Activated CD4-positive, CD25-positive, alpha-beta regulatory T cell treated with anti-CD3 and anti-CD28 coated beads, Interleukin-2, amount 50 U/mL, for 24 hours (primary cell): ENCODE results near the gene EYA2.
"Not testable (repeated sequence)": the region's sequence is repeated elsewhere in the genome, so short reads cannot be mapped to it uniquely, and the experiment has no call there.

Experiments used
- ATAC-seq, 2 donors: fragments of 150-1000 bp; cut with Tn5 transposase; one replicate each; pipeline ENCODE4 v1.10.0; 2021; ENCODE audit warnings: mild to moderate bottlenecking in 1 of 2, moderate library complexity in 1 of 2

EYA2 gene

GRCh38 chr20:46895906-46896242, 1.2 kb downstream of the EYA2 start:
- no peak for ATAC-seq

- no peak for ATAC-seq
Observed at GRCh38 chr20:46897328-46897880, 2.8 kb downstream of the EYA2 start.

DNA sequence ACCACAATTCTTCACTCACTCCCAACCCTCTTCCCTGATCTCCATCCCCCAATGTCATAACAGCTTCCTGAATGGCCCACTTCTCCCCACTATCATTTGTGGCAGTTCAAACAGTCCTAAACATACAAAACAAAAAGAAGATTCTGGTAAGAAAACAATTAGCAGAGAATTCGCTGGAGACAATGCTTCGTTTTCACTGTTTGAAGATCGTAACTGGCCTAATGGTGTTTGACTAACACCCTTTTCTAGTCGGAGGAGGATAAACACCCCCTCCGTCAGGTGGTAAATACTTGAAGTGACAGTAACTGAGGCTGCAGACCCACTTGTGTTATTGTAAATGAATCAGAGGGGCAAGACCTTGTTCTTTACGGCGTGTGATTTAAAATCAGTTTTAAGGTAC, 3.8 kb downstream of the EYA2 start:
- ATAC-seq, result no peak

DNA sequence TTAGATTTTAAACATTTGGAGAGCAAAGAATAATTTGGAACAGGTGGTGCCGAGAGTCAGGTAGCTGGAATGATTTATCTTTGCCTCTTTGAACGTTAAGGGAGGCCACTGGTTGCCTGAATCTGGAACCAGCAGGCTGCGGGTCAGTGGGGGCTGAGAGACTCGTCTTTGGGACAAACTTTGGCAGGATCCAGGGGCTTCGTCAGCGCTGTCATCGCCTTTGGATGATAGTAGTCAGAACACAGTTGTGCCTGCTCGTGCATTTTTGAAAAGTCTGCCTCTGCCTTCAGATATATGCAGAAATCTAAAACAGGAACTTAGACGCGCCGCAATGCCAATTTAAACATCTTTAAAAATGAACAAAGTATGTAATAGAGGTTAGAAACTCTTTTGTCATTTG, 5.0 kb downstream of the EYA2 start:
- no peak for ATAC-seq

GRCh38 chr20:46900086-46900485, 5.4 kb downstream of the EYA2 start:
- no peak for ATAC-seq

- ATAC-seq, result no peak
Observed at GRCh38 chr20:46900826-46901225, 6.2 kb downstream of the EYA2 start.

GRCh38 chr20:46901638-46902037, 7.0 kb downstream of the EYA2 start:
- no peak for ATAC-seq

- ATAC-seq, result no peak
Observed at GRCh38 chr20:46903256-46903655, 8.6 kb downstream of the EYA2 start.

DNA sequence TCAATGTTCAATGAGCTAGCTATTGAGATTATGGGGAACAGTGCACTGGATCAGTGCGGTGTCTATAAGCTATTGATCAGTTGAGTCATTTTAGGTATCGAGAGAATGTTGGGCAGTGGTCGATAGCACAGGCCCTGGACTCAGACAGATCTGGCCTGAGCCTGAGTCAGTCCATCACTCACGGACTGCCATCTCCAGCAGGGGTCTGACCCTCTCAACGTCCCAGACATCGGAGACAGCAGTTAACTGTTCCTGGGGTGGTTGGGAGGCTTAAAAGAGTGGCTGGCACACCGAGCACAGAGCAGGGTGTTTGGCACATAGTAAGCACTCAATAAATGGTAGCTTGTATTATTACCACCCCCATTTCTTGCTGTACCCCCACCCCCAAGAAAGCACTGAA, 9.3 kb downstream of the EYA2 start:
- ATAC-seq, result no peak

DNA sequence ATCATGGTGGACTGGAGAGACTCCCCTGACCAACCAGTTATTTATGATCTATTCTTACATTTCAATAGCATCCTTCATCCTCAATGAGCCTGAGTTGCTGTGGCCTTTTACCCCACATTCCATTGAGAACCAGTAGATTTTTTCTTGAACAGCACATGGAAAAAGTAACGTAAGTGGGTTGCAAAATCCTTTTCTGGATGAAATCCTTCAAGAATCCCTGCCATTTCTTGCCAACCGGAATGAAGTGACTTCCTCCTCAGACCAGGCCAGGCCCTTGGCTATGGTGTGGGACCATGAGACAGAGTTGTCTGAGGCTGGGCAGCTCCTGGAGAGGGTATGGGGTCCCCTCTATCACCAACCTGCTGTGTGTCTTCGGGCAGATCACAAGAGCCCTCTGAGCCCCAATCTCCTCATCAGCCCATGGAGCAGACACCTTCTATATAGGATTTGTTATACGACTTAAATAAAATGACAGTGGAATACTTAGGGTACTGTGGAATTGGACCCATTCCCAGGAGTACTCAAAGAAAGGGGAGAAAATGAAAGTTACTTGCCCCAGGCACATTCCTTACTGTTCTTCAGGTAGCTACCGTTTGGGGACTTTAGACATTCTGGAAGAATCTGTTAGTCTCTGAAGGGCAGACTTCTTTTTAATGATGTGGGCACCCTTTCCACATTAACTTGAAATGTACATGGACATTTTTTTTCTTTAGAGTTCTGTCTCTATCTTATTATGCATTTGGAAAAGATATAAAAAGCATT, 10.9 kb downstream of the EYA2 start:
- no peak for ATAC-seq

- no peak for ATAC-seq
Observed at GRCh38 chr20:46913329-46914044, 18.8 kb downstream of the EYA2 start.

GRCh38 chr20:46914789-46915379, 20.2 kb downstream of the EYA2 start:
- ATAC-seq, result no peak

- no peak for ATAC-seq
Observed at GRCh38 chr20:46915575-46916257, 21.1 kb downstream of the EYA2 start.

DNA sequence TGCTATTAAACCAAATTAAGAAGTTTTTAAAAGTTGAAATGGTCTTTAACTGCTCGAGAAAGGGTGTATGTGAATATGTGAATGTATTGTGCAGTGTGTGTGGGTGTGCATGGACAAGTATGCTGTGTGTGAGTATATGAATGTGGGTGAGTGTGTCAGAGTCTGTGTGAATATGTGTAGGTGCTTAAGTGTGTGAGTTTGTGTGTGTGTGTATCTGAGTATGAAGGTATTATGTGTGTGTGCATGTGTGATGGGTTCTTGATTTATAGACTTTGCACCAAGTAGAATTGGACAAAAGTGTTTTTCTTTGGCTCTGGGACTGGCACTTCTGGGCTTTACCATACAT, 21.6 kb downstream of the EYA2 start:
- ATAC-seq, result no peak

DNA sequence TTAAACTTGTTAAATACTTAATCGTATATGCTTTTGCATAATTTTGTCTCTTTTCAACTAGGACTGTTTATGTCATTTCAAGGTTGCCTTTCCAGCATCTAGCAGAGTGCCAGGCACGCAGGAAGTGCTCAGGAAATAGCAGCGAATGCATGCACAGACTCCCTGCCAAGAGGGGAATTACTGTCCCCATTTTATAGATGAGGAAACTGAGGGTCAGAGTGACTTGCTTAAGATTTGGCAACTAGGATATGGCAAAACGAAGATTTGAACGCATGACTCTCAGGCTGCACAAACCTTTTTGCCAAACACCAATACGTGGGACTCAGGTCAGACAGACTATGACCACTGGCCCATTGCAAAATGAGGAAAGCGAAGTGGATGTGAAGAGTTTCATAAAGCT, 22.5 kb downstream of the EYA2 start:
- ATAC-seq, result no peak

- ATAC-seq, result no peak
Observed at GRCh38 chr20:46920114-46920513, 25.5 kb downstream of the EYA2 start.

DNA sequence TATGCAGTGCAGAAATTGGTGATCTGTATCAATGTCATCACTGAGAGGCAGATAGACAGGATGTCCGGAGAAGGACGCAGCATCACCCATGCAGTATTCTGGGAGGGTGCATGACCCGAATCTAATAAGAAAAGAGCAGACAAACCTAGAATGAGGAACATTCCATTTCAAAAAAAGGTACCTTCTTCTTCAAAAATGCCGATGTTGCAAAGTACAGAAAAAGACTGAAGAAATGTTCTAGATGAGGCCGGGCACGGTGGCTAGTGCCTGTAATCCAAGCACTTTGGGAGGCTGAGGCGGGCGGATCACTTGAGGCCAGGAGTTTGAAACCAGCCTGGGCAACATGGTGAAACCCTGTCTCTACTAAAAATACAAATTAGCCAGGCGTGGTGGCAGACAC, 28.2 kb downstream of the EYA2 start:
- ATAC-seq, result not testable (repeated sequence)

DNA sequence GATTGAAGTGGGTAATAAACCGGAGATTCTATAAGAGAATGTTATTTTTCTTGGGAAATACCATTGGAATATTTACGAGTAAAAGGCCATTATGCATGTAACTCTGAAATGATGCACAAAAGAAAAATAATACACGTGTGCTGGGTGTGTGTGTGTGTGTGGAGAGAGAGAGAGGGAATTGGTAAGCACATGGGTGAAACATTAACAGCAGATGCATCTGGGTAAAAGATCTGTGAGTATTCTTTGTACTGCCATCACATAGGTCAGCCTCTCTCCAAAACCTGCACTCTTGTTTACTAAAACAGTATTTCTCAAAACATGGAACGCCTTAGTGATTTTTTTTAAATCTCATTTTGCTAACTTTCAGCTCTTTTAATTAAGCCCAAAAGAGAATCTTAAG, 28.9 kb downstream of the EYA2 start:
- no peak for ATAC-seq

GRCh38 chr20:46928580-46929132, 34.0 kb downstream of the EYA2 start:
- no peak for ATAC-seq

GRCh38 chr20:46929902-46930301, 35.3 kb downstream of the EYA2 start:
- ATAC-seq, result no peak

- no peak for ATAC-seq
Observed at GRCh38 chr20:46930640-46931339, 36.1 kb downstream of the EYA2 start.

- ATAC-seq, result no peak
Observed at GRCh38 chr20:46931699-46932098, 37.1 kb downstream of the EYA2 start.
